Fibroblast of gingiva (primary cell): Measurements from ENCODE around the gene ISX.

Experiments
- DNase-seq: peaks from one replicate; pipeline ENCODE4 v3.0.0-alpha.2; 2011; ENCODE audit warnings: low read depth

Gene ISX

DNA sequence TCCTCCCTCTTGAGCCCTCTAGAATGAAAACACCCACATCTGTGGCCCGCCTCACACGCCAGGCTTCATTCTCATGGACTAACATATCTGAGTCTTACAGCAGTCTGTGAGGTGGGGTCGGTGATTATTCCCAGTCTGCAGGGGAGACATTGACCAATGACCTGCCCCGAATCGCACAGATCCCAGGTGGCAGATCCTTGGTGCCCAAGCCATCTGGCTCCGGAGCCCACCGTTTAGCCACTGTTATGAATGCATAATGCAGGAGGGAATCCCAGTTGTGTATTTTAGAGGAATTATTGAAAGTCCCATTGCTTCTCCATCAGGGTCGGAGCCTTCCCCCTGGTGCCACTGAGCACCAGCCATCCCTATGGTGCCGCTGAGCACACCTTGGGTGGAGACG lies 47.4 kb downstream of the ISX start:
- DNase-seq = no peak

GRCh38 chr22:35114131-35114980 lies 48.4 kb downstream of the ISX start:
- DNase-seq = no peak

DNA sequence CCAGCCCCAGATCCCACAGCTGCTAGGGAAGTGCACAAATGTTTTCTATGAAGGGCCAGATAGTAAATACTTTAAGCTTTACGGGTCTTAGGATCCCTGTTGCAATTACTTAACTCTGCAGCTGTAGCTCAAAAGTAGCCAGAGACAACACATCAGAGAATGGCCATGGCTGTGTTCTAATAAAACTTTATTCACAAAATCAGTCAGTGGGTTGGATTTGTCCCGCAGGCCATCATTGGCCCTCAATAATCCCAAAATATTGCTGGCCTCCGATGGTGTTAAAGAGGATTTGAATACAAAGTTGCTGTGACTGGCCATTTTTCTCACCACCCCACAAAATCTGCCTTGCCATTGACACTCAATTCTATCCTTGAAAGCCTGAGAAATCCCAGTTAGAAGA lies 49.6 kb downstream of the ISX start:
- no peak for DNase-seq

GRCh38 chr22:35116269-35116668 lies 50.3 kb downstream of the ISX start:
- DNase-seq = no peak

DNA sequence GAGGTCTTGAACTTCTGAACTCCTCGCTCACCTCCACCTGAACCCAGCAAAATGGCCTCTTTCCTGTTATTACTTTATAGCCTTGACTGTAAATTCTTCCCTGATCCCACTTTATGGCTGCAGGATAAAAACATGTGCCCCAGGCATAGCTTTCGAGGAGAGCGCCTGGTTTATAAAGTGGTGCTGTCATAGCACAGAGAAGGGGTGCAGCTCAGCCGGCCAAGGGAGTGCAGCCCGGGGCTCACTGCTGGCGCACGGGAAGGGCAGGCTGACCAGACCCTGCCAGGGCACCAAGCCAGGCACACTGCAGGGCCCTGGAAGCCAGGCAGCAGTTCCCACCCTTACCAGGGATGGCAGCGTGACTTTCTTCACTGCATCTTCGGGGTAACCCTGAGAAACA lies 50.9 kb downstream of the ISX start:
- no peak for DNase-seq

DNA sequence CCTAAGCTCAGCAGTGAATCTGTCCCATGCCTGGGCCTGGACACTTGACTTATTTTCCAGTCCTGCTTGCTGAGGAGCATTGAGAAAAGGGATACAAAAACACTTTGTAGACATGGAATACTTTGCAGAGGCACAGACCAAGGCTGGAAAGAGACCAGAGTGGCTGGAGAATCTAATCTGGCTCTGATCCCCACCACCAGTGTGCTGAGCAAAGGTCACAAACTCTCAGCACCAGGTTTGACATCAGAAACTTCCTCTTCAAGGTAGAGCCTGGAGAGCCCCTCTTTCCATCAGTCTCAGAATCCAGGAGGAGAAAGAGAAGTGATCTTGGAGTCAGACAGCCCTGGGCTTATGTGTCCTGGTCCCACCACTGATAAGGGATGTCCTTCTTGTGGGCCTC lies 53.5 kb downstream of the ISX start:
- no peak for DNase-seq

GRCh38 chr22:35124691-35125219 lies 58.8 kb downstream of the ISX start:
- DNase-seq = no peak

DNA sequence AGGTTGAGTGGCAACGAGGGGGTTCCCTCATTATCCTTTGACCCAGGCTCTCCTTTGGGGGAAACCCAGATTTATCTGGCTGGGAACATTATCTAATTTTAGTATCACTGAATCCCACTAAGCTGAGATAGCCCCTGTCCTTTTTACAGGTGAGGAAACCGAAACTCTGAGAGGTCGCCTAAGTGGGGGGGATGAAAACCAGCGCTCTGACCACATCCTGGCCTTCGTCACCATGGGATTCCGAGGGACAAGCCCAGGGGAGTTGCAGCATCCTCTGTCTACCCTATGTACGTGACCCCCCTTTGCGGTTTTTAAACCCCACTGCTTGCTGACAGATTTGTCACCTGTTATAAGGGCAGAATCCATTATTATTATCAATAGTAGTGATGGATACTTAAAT lies 61.0 kb downstream of the ISX start:
- DNase-seq = no peak

- no peak for DNase-seq
Measured at GRCh38 chr22:35128637-35129036, 62.7 kb downstream of the ISX start.

GRCh38 chr22:35131525-35132000 lies 65.6 kb downstream of the ISX start:
- no peak for DNase-seq

GRCh38 chr22:35132568-35132967 lies 66.6 kb downstream of the ISX start:
- DNase-seq = no peak

- no peak for DNase-seq
Measured at GRCh38 chr22:35133702-35134380, 67.9 kb downstream of the ISX start.

- no peak for DNase-seq
Measured at GRCh38 chr22:35134637-35135036, 68.7 kb downstream of the ISX start.

DNA sequence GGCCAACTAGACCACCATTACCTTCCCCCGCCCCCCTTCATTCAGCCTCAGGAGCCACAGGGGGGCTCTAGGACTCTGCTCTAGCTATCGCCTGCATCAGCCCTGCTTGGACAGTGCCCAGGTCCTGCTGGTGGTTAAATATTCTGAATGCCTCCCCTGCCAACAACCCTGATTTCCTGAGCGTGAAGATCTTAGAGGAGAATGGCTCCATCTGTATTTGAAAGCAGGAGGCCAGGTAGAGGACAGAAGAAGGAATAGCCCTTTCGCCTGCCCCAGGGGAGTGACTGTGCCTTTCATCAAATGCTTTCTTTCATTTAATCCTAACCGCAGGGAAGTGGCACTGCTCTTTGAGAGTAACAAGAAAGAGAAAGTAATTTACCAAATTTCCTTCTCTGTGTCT lies 69.2 kb downstream of the ISX start:
- no peak for DNase-seq
